HG02970 (cell line): ENCODE measurements around the gene LHFPL3.

Source experiments
- ATAC-seq: cut with Tn5 transposase; IDR thresholded peaks from one replicate; pipeline ENCODE4 v1.9.1; 2021; ENCODE audit warnings: mild to moderate bottlenecking, moderate library complexity, moderate number of reproducible peaks; ENCODE audit not compliant: unreplicated experiment, low FRiP score

LHFPL3 gene

GRCh38 chr7:104367926-104368325 lies 39.5 kb downstream of the LHFPL3 start:
- no peak for ATAC-seq

- no peak for ATAC-seq
Measured at GRCh38 chr7:104371216-104371979, 43.0 kb downstream of the LHFPL3 start.

GRCh38 chr7:104371980-104372357 lies 43.6 kb downstream of the LHFPL3 start:
- no peak for ATAC-seq

- ATAC-seq, result no peak
Measured at GRCh38 chr7:104382616-104383015, 54.2 kb downstream of the LHFPL3 start.

GRCh38 chr7:104386943-104387342 lies 58.5 kb downstream of the LHFPL3 start:
- ATAC-seq, result no peak

- ATAC-seq, result no peak
Measured at GRCh38 chr7:104388222-104388621, 59.8 kb downstream of the LHFPL3 start.

- no peak for ATAC-seq
Measured at GRCh38 chr7:104395162-104395561, 66.8 kb downstream of the LHFPL3 start.

GRCh38 chr7:104397442-104397841 lies 69.0 kb downstream of the LHFPL3 start:
- no peak for ATAC-seq

GRCh38 chr7:104408371-104408770 lies 80.0 kb downstream of the LHFPL3 start:
- no peak for ATAC-seq

GRCh38 chr7:104410742-104411141 lies 82.3 kb downstream of the LHFPL3 start:
- ATAC-seq, result no peak

GRCh38 chr7:104412911-104413310 lies 84.5 kb downstream of the LHFPL3 start:
- no peak for ATAC-seq

GRCh38 chr7:104414216-104414615 lies 85.8 kb downstream of the LHFPL3 start:
- ATAC-seq, result no peak

GRCh38 chr7:104415700-104416099 lies 87.3 kb downstream of the LHFPL3 start:
- ATAC-seq, result no peak

GRCh38 chr7:104416866-104417393 lies 88.5 kb downstream of the LHFPL3 start:
- ATAC-seq, result no peak

GRCh38 chr7:104431930-104432329 lies 103.5 kb downstream of the LHFPL3 start:
- ATAC-seq, result no peak

- ATAC-seq, result no peak
Measured at GRCh38 chr7:104434129-104434528, 105.7 kb downstream of the LHFPL3 start.

- no peak for ATAC-seq
Measured at GRCh38 chr7:104442481-104442880, 114.1 kb downstream of the LHFPL3 start.

GRCh38 chr7:104444017-104444416 lies 115.6 kb downstream of the LHFPL3 start:
- ATAC-seq, result no peak

GRCh38 chr7:104445393-104445792 lies 117.0 kb downstream of the LHFPL3 start:
- no peak for ATAC-seq

GRCh38 chr7:104450861-104451260 lies 122.5 kb downstream of the LHFPL3 start:
- no peak for ATAC-seq

- ATAC-seq, result no peak
Measured at GRCh38 chr7:104453190-104453589, 124.8 kb downstream of the LHFPL3 start.

- no peak for ATAC-seq
Measured at GRCh38 chr7:104458875-104459274, 130.5 kb downstream of the LHFPL3 start.
